Mesothelial cell of epicardium (in vitro differentiated cells): ENCODE results near the gene SLC17A8. TPM values are rescaled to one million over a fixed set of nuclear protein-coding genes. Genes with fewer than 3 reads are reported as not detected.
"Not testable (repeated sequence)": the region's sequence is repeated elsewhere in the genome, so short reads cannot be mapped to it uniquely, and the experiment has no call there.

Source experiments
- DNase-seq, 2 experiments: peaks; one replicate each; pipeline ENCODE4 v3.0.0; 2021; ENCODE audit warnings: low spot score in 2 of 2; ENCODE audit not compliant: unreplicated experiment in 2 of 2
- H3K27ac Mint-ChIP-seq: 2 replicates; pipeline ENCODE4 v1.8.0; 2021; ENCODE audit warnings: mixed read lengths
- H3K27me3 Mint-ChIP-seq: 2 replicates; pipeline ENCODE4 v1.8.0; 2021; ENCODE audit warnings: low read depth, mixed read lengths
- H3K36me3 Mint-ChIP-seq: 2 replicates; pipeline ENCODE4 v1.8.0; 2021; ENCODE audit warnings: mixed read lengths
- H3K4me1 Mint-ChIP-seq: 2 replicates; pipeline ENCODE4 v1.8.0; 2021; ENCODE audit warnings: mixed read lengths
- H3K4me3 Mint-ChIP-seq: 2 replicates; pipeline ENCODE4 v1.8.0; 2021; ENCODE audit warnings: mild to moderate bottlenecking, moderate library complexity, mixed read lengths
- H3K9me3 Mint-ChIP-seq: 2 replicates; pipeline ENCODE4 v1.8.0; 2021; ENCODE audit warnings: mixed read lengths
- total RNA-seq: library from RNA; stranded (reverse); gene quantifications from 3 replicates; pipeline ENCODE4 v1.2.1, GENCODE V29; 2021
- TF ChIP-seq, protein P1 (sequence below): fragments of 200-600 bp; sonication (generic); IDR thresholded peaks from one replicate; pipeline ENCODE4 v1.5.0; 2021; ENCODE audit warnings: antibody characterized with exemption; ENCODE audit not compliant: unreplicated experiment

The SLC17A8 gene
- total RNA-seq, 1 donor from 2014 or later = 0.40 TPM

DNA sequence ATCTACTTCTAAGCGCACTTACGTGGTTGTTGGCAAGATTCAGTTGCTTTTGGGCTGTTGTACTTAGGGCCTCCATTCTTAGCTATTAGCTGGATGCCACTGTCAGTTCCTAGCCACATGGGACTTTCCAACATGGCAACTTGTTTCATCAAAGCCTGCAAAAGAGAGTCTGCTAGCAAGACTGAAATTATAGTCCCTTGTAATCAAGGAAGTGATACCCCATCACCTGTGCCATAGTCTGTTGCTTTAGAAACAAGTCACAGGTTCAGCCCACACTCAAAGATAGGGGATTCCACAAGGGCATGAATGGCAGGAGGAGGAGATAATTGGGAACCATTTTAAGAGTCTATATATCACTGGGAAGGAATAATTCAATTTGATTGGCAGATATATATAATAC, 27.1 kb upstream of the SLC17A8 start:
- H3K9me3 Mint-ChIP-seq = no peaks in the 10 kb centered on the region
- H3K27me3 Mint-ChIP-seq = no peaks in the 10 kb centered on the region
- peaks cover 25% of the 10 kb centered on the region for H3K36me3 Mint-ChIP-seq
- no peak overlapping the region for H3K27ac Mint-ChIP-seq
- no peak overlapping the region for H3K4me3 Mint-ChIP-seq
- no peak for DNase-seq
- TF ChIP-seq, protein P1, sequence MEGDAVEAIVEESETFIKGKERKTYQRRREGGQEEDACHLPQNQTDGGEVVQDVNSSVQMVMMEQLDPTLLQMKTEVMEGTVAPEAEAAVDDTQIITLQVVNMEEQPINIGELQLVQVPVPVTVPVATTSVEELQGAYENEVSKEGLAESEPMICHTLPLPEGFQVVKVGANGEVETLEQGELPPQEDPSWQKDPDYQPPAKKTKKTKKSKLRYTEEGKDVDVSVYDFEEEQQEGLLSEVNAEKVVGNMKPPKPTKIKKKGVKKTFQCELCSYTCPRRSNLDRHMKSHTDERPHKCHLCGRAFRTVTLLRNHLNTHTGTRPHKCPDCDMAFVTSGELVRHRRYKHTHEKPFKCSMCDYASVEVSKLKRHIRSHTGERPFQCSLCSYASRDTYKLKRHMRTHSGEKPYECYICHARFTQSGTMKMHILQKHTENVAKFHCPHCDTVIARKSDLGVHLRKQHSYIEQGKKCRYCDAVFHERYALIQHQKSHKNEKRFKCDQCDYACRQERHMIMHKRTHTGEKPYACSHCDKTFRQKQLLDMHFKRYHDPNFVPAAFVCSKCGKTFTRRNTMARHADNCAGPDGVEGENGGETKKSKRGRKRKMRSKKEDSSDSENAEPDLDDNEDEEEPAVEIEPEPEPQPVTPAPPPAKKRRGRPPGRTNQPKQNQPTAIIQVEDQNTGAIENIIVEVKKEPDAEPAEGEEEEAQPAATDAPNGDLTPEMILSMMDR = no peak
- no peaks in the 10 kb centered on the region for H3K4me1 Mint-ChIP-seq

DNA sequence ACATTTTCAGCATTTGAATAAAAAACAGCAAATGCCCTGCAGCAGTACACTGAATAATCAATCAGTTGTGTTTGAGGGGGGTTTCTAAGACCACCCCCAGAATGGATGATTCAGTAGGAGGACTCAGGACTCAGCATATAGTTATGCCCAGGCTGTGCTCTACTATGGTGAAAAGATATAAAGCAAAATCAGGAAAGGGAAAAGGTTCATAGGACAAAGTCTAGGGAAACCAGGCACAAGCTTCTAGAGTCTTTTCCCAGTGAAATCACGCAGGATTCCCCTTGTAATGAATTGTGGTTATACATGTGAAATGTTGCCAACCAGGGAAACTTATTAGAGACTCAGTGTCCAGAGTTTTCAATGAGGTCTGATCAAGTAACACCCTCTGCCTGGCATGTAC, 25.0 kb upstream of the SLC17A8 start:
- H3K27ac Mint-ChIP-seq = no peak overlapping the region
- no peaks in the 10 kb centered on the region for H3K9me3 Mint-ChIP-seq
- no peak overlapping the region for H3K4me3 Mint-ChIP-seq
- no peak for DNase-seq
- H3K36me3 Mint-ChIP-seq = peaks cover 34% of the 10 kb centered on the region
- H3K4me1 Mint-ChIP-seq = no peaks in the 10 kb centered on the region
- TF ChIP-seq, protein P1 = no peak
- H3K27me3 Mint-ChIP-seq = no peaks in the 10 kb centered on the region

DNA sequence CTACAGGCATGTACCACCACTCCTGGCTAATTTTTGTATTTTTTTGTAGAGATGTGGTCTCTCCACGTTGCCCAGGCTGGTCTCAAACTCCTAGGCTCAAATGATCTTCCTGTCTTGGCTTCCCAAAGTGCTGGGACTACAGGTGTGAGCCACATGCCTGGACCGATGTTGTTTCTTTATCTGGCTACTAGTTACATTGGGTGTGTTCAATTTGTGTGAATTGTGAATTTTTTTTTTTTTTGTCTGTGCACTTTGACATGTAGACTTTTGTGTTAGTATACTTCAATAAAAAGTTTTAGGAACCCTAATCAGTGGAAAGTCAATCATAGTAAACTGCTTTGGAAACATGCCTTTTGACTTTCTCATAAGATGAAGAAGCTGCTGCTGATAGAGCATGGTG, 24.0 kb upstream of the SLC17A8 start:
- no peaks in the 10 kb centered on the region for H3K4me1 Mint-ChIP-seq
- TF ChIP-seq, protein P1 = no peak
- H3K36me3 Mint-ChIP-seq = peaks cover 36% of the 10 kb centered on the region
- no peak overlapping the region for H3K4me3 Mint-ChIP-seq
- H3K27me3 Mint-ChIP-seq = no peaks in the 10 kb centered on the region
- DNase-seq = no peak
- no peaks in the 10 kb centered on the region for H3K9me3 Mint-ChIP-seq
- no peak overlapping the region for H3K27ac Mint-ChIP-seq

DNA sequence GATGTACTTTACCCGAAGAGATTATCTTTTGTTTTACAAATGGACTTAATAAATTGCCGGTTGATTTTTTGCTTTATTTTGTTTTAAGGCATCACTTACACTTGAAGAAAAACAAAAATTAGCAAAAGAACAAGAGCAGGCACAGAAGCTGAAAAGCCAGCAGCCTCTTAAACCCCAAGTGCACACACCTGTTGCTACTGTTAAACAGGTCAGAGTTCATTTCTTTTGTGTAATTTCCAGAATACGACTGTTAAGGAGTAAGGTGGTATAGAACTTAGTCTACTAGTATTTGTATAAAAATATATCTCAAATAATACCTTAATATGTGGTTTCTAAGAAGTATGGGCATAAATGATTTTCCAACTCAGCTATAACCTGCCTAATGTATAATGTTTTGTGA, 19.6 kb upstream of the SLC17A8 start:
- no peaks in the 10 kb centered on the region for H3K4me1 Mint-ChIP-seq
- no peak overlapping the region for H3K27ac Mint-ChIP-seq
- H3K27me3 Mint-ChIP-seq = no peaks in the 10 kb centered on the region
- DNase-seq = no peak
- peaks cover under 1% of the 10 kb centered on the region for H3K9me3 Mint-ChIP-seq
- peaks cover 26% of the 10 kb centered on the region for H3K36me3 Mint-ChIP-seq
- H3K4me3 Mint-ChIP-seq = no peak overlapping the region
- TF ChIP-seq, protein P1 = no peak

DNA sequence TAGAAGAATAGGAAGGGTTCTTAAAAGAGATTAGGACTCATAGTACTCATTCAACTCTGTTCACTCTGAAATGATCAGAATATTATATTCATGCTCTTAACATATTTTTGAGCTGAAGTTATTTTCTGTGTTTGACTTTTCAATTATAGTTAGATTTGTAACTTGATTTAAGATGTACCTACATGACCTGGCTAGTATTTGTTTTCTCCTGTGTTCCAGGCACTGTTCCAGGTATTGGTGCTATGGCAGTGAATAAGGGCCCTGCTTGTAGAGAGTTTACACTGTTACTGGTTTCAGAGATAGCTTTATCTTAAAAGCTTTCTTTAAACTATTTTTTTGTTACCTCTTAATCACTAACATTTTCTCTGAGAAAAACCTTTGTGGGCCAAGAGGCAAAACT, 19.1 kb upstream of the SLC17A8 start:
- TF ChIP-seq, protein P1 = no peak
- H3K27me3 Mint-ChIP-seq = no peaks in the 10 kb centered on the region
- no peak for DNase-seq
- peaks cover 28% of the 10 kb centered on the region for H3K36me3 Mint-ChIP-seq
- H3K4me3 Mint-ChIP-seq = no peak overlapping the region
- H3K9me3 Mint-ChIP-seq = peaks cover 5% of the 10 kb centered on the region
- H3K27ac Mint-ChIP-seq = no peak overlapping the region
- no peaks in the 10 kb centered on the region for H3K4me1 Mint-ChIP-seq

DNA sequence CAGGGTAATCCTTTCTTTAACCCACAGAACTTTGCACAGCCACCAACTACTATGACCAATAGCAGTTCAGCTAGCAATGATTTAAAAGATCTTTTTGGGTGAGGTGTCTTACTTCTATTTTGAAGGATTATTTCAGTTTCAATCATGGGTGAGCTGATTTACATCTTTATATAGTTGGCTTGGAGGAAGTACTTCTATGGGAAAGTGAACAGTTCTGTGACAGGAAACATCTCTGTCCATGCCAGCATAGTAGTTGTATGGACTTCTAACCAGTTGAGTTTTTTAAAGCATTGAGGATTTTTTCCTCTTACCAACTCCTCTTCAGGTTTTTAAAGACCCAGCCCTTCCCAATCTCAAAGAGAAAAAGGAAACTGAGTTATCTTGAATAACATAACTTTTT, 17.8 kb upstream of the SLC17A8 start:
- H3K4me1 Mint-ChIP-seq = no peaks in the 10 kb centered on the region
- TF ChIP-seq, protein P1 = no peak
- no peak overlapping the region for H3K4me3 Mint-ChIP-seq
- peaks cover 25% of the 10 kb centered on the region for H3K36me3 Mint-ChIP-seq
- peaks cover 5% of the 10 kb centered on the region for H3K9me3 Mint-ChIP-seq
- no peaks in the 10 kb centered on the region for H3K27me3 Mint-ChIP-seq
- H3K27ac Mint-ChIP-seq = no peak overlapping the region
- DNase-seq = no peak

DNA sequence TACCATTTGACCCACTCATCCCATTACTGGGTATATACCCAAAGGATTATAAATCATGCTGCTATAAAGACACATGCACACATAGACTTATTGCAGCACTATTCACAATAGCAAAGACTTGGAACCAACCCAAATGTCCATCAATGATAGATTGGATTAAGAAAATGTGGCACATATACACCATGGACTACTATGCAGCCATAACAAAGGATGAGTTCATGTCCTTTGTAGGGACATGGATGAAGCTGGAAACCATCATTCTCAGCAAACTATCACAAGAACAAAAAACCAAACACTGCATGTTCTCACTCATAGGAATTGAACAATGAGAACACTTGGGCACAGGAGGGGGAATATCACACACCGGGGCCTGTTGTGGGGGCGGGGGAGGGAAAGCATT, 14.0 kb upstream of the SLC17A8 start:
- H3K36me3 Mint-ChIP-seq = peaks cover 12% of the 10 kb centered on the region
- not testable (repeated sequence) for H3K4me3 Mint-ChIP-seq, H3K27ac Mint-ChIP-seq

DNA sequence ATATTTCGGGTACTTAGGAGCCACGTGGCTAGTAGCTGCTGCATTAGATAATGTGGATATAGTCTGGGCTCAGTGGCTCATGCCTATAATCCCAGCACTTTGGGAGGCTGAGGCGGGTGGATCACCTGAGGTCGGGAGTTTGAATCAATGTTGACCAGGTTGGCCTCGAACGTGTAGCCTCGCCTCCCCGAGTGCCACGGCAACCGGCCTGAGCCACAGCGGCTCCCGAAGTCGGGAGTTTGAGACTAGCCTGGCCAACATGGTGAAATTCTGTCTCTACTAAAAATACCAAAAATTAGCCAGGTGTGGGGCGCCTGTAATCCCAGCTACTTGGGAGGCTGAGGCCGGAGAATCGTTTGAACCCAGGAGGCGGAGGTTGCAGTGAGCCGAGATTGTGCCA, 12.5 kb upstream of the SLC17A8 start:
- H3K9me3 Mint-ChIP-seq, H3K36me3 Mint-ChIP-seq, H3K4me1 Mint-ChIP-seq, H3K27me3 Mint-ChIP-seq, H3K27ac Mint-ChIP-seq, DNase-seq, H3K4me3 Mint-ChIP-seq: not testable (repeated sequence)

More for the DNA sequence above, 14.0 kb upstream of the SLC17A8 start:
- H3K9me3 Mint-ChIP-seq, H3K4me1 Mint-ChIP-seq, H3K27me3 Mint-ChIP-seq, DNase-seq: not testable (repeated sequence)
